Hematopoietic multipotent progenitor cell treated with erythropoietin and hydrocortisone succinate and interleukin-3 and kit ligand, for 17 days (in vitro differentiated cells): Measurements from ENCODE around the gene PPP1R12C.

Source experiments
- DNase-seq: peaks from one replicate; pipeline ENCODE4 v3.0.0-alpha.2; 2015; ENCODE audit warnings: low spot score

PPP1R12C gene

DNA sequence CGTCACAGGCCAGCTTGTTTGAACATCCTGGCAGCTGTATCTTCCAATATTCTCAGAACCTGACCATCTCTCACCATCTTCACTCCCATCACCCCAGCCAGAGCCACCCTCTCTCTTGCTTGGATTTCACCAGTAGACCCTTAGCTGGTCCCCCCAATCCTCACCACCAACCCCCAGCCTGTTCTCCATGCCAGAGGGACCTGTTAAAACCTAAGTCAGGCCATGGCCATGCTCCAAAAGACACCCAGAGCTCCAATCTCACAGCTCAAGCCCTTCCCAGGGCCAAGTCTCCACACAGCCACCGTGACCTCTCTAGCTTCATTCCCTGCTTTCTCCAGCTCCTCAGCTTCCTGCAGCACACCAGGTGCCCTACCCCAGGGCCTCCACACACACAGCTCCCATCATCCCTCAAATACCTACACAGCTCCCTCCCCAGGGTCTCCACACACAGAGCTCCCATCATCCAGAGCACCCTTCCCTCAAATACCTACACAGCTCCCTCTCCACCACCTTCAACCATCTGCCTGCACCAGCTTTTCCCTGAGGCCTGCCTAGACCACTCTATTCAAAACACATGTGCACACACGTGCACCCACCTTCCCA lies 28.0 kb downstream of the PPP1R12C start:
- no peak for DNase-seq

DNA sequence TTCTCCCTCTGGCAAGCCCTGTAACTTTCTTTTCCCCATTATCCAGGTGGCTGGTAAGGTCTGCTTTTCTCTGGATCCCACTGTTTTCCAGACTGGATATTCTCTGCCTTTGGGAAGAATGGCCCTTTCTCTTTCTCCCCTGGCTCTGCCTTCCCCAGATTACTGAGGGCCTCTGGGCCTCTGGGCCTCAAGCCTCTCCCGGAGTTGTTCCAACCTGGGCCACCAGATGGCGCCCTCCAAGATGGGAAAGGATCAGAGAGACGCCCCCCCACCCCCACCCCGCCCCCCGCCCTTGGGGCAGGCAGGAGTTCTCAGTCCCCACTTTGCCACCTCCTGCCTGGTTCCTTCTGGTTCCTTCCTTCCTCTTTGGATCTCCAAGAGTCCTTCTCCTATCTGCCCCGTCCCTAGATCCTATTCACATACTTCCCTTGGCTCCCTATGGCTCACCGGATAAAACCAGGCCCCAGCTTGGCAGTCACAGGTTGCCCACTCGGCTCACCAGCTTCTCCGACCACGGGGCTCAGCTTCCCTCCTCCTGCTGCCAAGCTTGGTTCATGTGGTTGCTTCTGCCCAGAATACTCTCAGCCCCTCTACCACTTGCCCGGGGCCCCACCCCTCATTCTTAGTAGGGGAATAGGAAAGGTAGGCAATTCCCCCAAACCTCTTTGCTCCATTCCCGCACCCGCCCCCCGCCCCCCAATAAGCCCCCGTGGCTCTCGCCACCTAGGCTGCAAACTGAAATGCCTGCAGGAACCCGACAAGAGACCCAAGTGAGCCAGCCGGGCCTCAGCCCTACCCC lies 28.7 kb downstream of the PPP1R12C start:
- peak; percentile 76 for DNase-seq

DNA sequence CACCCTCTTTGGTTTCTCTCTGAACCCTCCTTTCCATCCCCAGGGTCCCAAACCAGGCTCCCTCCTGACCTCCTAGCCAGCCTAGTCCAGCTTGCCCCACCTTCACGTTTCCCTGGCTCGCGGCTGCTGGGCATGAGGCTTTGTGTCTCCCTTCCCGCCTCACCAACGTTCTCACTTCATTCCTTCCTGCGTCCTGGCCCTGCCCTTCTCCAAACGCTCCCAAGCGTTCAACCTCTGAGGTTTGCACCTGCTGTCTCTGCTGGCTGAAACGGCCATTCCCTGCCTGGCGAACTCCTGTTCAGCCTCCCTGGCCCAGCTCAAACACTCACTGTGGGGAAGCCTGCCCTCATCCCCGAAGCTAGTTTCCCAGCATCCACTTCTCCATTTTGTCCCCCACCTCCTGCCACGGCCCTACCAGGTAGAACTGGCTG lies 29.4 kb downstream of the PPP1R12C start:
- no peak for DNase-seq

DNA sequence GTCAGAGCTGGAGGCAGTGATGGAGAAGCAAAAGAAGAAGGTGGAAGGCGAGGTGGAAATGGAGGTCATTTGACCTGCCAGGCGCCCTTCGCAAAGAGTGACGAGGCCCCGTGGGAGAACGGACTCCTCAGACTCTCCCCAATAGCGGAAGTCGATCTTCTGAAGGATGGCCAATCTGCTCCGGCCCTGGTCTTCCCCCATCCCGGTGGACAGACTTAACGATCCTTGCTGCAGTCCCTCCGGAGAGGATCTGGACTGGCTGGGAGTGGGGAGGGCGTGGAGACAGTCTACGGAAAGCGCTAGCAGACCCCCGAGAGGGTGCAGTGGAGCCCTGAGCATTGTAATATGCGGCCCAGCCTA lies 29.9 kb downstream of the PPP1R12C start:
- no peak for DNase-seq

DNA sequence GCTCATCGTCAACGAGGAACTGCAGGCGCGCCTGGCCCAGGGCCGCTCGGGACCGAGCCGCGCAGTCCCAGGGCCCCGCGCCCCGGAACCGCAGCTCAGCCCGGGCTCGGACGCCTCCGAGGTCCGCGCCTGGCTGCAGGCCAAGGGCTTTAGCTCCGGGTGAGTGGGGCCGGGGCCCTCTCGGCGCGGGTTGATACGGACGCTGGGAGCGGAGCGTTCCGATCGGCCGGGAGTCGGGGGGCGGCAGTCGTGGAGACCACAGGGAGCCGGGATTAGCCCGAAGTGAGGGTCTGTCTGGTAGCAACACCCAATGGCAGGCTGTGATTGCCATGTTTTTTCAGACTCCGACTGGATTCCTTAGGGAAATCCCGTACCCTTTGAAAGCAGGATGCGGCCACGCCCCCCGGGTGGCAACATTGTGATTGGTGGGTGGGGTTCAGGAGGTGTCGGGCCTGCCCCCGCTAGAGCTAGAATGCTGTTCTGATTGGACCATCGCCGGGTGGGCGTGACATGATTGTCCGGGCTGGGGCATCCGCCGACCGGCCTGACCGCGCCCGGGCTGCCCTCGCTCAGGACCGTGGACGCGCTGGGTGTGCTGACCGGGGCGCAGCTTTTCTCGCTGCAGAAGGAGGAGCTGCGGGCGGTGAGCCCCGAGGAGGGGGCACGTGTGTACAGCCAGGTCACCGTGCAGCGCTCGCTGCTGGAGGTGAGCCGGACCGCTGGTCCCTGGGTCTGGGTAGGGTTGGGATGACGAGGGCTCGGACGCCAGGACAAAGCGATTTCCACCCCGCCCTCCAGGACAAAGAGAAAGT lies 30.5 kb downstream of the PPP1R12C start:
- DNase-seq: peak; percentile 22

DNA sequence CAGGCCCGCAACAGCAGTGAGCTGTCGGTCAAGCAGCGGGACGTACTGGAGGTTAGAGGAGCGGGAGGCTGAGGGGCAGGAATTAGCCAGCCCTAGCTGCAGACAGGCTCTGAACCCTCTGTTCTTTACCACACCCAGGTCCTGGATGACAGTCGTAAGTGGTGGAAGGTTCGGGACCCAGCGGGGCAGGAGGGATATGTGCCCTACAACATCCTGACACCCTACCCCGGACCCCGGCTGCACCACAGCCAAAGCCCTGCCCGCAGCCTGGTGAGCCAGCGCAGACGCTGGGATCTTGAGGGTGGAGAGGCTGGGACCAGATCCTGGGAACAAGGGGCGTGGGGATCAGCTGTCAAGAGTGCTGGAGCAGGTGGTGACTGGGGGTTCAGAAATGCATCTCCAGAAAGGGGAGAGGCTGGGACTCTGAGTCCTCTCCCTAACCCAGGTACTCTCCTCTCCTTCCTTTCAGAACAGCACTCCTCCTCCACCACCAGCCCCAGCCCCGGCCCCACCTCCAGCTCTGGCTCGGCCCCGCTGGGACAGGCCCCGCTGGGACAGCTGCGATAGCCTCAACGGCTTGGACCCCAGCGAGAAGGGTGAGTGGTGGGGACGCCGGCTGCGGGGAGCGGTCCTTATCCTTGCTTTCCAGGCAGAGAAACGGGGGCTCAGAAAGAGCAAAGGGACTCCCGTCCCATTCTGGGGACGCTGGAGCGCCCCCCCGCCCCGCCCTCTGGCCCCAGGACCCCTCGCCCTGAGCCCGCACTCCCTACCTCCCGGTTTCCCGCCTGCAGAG lies 31.3 kb downstream of the PPP1R12C start:
- DNase-seq: no peak

DNA sequence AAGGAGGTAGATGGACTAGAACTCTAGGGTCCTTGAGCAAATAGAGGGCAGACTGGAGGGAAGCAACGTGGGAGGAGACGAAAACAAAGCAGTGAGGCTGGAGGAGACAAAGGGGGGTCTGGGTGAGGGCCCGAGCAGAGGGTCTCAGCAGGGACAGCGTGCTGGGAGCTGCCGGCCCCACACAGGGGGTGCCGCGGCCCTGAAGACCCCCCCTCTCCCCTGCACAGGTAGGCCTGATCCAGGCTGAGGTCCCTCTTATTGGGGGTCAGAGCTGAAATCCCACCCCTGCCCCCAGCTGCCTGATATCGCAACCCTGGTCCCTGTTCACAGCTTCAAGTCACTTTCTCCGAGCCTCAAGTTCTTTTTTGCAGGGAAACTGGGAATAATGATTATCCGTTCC lies 33.0 kb downstream of the PPP1R12C start:
- DNase-seq: no peak

DNA sequence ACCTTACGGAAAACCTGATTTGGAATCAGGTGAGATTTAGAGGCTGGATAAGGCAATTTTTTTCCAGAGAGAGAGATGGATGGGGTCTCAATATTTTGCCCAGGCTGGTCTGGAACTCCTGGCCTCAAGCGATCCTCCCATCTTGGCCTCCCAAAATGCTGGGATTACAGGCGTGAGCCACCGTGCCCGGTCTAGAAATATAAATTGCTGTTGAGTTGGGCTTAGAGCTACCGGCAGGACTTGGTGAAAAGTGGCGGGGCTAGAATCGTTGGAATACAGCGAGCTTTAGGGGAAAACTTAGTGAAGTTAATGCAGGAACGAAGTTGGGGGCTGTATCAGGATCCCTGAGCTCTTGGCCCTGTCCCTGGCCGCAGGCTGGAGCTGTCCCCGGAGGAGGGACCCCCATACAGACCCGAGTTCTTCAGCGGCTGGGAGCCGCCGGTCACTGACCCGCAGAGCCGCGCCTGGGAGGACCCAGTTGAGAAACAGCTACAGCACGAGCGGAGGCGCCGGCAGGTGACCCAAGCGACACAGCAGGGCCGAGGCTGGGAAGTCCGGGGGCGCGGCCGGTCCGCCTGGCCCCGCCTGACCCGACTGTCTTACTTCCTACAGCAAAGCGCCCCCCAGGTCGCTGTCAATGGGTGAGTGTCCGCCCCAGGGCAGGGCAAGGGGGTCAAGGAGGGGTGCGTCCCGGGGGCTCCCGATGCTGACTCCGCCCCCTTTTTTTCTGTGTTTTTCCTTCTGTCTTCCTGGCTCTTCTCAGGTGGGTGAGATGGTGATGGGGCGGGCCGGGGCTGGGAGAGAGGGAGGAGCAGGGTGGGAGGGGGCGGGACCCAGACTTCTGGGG lies 34.2 kb downstream of the PPP1R12C start:
- no peak for DNase-seq

DNA sequence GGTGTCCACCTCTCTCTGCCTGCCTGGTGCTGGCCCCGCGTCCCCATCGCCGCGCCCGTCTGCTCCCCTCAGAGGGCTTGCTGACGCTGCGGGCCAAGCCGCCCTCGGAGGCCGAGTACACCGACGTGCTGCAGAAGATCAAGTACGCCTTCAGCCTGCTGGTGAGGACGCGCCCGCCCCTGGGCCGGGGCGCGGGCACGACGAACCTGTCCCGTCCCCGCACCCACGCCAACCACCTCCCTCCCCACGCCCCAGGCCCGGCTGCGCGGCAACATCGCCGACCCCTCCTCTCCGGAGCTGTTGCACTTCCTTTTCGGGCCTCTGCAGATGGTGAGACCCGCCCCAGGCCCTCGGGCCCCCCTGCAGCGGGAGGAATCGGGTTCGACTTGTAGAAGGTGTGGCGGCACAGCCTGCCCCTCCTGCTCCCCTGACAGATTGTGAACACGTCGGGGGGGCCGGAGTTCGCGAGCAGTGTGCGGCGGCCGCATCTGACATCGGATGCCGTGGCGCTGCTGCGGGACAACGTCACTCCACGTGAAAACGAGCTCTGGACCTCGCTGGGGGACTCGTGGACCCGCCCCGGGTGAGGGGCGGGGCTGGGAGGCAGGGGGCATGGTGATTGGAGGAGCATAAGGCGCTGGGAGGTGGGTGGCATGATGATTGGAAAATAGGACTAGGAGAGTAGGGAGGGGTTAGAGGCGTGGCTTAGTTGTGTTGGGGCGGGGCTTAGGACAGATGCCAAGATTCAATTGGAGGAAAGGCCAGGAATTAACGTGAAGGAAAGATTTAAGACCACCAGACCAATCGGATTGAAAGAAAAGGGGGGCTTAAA lies 35.2 kb downstream of the PPP1R12C start:
- peak; percentile 42 for DNase-seq

DNA sequence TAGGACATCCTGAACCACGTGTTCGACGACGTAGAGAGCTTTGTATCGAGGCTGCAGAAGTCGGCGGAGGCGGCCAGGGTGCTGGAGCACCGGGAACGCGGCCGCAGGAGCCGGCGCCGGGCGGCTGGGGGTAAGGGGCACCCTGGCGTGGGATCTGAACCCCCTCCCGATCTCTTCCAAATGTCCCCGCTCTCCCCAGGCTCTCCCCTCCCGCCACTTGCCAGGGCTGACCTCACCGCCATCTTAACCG lies 35.7 kb downstream of the PPP1R12C start:
- DNase-seq: no peak

DNA sequence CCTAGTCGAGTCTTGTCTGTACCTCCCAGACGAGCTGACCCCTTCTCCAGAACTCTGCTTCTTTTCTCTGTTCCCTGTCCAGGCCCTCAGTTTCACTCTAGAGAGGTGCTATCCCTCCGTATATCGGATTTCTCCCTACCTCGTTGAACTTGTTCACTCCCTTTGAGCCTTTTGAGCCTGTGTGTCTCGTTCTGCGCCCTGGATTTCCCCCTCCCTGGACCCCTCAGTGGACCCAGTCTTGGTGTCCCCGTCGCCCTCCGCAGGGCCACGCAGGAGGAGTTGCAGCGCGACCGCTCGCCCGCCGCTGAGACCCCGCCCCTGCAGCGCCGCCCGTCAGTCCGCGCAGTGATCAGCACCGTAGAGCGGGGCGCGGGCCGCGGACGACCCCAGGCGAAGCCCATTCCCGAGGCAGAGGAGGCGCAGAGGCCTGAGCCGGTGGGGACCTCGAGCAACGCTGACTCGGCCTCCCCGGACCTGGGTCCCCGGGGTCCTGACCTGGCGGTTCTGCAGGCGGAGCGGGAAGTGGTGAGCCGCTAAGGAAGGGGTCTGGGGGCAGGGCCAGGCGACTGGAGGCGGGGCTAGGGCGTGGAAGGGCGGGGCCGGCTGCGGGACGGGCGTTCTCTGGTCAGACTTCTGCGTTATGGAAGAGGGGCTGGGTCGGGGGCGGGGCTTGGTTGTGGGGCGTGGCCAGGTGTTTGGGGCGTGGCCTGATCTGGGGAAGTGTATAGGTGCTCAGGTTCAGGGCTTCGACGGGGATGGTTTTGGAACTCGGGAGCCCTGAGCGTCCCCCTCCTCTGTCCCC lies 36.3 kb downstream of the PPP1R12C start:
- peak; percentile 40 for DNase-seq

DNA sequence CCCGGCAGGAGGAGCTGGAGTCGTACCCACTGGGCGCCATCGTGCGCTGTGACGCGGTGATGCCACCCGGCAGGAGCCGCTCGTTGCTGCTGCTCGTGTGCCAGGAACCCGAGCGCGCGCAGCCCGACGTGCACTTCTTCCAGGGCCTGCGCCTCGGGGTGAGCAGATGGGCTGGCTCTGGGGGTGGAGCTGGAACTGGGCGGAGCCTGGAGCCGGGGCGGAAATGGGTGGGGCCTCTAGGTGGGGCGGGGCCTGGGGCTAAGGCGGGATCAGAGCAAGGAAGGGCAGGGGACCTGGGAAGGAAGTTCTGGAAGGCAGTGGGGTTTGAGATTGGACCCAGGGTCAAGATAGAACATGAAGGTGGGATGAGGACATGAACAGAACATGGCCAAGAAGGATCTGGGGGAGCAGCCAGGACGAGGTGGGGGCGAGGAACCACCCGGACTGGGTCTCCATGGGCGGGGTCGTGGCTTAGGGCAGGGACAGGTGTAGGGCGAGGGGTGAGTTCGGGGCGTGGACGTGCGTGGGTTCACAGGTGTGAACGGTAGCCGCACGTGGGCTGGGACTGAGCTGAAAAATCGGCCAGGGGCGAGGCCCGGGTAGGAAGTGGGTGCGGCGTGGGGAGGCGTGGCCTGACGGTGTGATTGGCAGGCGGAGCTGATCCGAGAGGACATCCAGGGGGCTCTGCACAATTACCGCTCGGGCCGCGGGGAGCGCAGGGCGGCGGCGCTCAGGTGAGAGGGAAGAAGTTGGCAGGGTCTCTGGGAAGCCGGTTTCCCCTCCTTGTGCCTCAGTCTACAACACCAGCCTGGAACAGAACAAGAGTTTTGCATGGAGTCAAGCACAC lies 37.1 kb downstream of the PPP1R12C start:
- DNase-seq: peak; percentile 44

DNA sequence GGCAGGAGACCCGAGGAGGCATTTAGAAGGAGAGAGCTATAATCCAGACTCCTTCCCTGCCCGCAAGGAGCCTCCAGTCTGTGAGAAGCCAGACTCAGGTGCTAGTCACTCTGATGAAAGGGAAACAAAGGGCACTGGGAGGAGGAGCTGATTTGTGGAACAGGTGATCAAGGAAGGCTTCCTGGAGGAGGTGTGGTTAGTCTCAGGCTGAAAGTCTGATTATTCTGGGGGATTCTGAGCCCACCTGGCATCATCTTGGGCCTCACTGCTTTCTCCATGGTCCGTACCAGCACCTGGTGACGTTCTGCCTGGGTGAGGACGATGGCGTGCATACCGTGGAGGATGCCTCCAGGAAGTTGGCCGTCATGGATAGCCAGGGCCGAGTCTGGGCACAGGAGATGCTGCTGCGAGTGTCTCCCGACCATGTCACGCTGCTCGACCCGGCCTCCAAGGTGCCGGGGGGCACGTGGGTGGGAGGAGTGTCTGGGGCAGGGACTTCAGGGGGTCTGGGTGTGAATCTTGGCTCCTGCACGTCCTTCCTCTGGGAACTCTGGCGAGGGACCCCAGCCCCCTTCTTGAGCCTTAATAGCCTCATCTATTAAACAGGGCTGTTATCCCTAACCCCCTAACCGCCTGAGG lies 37.9 kb downstream of the PPP1R12C start:
- DNase-seq: no peak

DNA sequence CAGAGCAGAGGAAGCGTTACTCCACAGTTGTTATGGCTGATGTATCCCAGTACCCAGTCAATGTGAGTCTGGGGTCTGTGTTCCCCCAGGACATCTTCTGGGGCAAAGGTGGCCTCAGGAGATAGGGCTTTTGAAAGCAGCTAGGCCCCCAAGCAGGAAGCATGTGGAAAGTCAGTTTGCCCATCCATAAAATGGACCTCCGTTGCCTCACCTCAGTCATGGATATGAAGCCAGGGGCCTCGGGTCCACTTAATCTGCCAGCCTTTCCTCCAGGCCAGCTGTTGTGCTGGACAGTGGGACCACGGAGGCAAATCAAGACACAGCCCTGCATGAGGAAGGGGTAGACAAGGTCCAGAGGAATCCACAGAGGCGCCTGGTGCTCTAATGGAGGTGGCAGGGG lies 38.4 kb downstream of the PPP1R12C start:
- DNase-seq: no peak

DNA sequence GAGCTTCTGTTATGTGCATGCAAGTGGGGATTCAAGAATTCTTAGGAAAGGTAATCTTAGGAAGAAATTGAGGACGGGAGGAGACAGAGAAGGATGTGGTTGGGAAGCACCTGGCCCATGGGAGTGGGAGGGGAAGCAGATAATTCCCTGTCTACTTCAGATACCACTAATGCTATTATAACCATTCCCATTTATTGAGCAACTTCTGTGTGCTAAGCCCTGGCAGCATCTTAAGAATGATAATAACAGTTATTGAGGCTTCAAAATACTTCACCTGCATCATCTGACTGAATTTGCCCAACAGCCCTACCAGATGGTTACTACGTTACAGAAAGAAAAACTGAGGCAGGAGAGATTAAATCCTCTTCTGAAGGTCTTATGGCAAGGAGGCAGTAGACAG lies 40.3 kb downstream of the PPP1R12C start:
- no peak for DNase-seq

DNA sequence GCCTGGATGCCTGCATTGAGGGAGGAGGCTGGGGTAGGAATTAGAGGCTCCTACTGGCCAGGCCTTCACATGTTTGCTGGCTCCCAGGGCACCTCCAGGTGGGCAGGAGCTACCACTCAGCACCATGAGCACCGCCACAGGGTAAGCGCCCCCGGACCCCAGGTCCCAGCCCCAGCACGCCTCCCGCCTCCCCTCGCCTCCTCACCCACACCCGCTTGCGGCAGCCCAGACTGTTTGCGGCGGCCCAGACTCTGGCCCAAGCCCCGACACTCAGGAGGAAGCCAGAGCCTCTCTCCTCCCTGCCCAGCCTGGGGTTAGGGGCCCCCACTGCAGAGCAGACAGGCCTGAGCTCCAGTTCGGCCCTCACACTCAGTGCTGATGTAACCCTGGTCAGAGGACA lies 41.1 kb downstream of the PPP1R12C start:
- DNase-seq: no peak

DNA sequence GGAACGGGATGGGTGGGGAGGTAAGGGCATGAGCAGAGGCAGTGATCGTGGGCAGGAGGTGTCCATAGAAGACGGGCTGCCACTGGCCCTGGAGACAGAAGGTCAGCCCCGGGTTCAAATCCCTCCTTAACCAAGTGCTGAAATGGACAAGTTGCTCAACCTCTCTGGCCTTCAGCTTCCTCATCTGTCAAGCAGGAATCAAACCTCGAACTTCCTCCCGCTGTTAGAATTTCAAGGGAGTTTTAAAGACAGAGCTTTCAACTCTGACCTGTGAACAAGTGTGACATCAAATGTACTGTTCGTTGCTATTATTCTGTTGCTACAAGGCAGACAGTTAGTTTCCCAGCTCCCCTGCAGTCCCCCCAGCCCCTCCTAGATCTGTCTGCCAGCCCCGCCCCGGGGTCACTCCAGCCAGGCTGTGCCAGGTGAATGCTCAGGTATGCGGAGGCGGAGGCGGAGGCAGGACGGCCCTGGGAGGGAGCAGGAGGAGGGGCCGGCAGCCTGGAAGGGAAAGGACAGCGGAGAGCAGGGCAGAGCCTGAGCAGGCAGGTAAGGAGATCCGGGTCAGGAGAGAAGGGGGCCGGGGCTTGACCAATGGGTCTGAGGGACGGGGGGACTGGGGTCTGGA lies 42.0 kb downstream of the PPP1R12C start, which contains the start of gene EPS8L1:
Gene EPS8L1, plus strand, starts transcription at position 499 of the 628 bp plus-strand sequence. CDS start 576 bp downstream, outside the sequence.
- DNase-seq: no peak

DNA sequence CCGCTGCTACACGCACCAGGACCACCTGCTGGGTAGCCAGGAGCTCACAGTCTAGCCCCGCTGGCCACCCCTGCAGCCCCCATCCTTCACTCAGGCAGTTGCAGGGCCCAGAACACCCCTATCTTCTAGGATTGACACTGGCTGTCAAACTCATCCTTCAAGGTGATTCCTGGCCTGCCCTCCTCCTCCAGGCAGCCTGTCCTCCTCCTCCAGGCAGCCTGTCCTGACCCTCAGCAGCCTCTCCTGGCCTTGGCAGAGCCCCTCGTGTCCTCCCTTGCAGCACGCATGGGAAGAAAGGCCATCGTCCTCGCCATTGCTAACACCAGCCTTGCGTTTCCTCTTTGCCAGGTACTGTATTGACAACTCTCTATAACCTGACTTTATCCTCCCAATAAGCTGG lies 45.5 kb downstream of the PPP1R12C start:
- no peak for DNase-seq
